Testis (tissue), 2 donors: ENCODE results near the gene PIP5K1B.

Source experiments
- CTCF ChIP-seq, 3 experiments: fragments of 450-650 bp in 2 of 3; fragments of 200-600 bp in 1 of 3; sonication (generic) in 1 of 3; IDR thresholded peaks; one replicate each; pipeline ENCODE4 v1.5.1; 2016 to 2019; ENCODE audit warnings: antibody characterized with exemption in 3 of 3, mild to moderate bottlenecking in 2 of 3, moderate library complexity in 1 of 3
- POLR2A ChIP-seq: fragments of 450-650 bp; IDR thresholded peaks from one replicate; pipeline ENCODE4 v1.6.1; 2017; ENCODE audit warnings: antibody characterized with exemption, mild to moderate bottlenecking, moderate library complexity

DNA sequence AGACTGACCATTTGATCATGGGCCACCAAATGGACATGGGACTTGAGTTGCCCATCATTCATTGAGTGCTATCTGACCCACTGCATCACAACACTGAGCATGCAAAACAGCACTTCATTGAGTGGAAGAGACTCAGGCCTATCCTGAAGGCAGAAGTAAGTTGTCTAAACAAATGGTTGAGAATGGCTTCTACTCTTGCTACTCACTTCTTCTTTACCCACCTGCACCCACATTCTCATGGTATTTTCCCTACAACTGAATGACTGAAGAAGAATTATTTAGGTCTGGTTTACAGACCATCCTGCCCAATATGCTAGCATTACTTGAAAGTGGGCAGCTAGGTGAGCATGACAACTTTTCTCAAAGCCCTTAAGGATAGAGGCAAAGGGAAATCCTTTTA is 41.0 kb upstream of the PIP5K1B start:
- TF ChIP-seq CTCF (IDR thresholded peaks at IDR 0.05) (no peak), POLR2A (no peak)
